ENCODE measurements around the gene PDE1C.
"Not testable (repeated sequence)": the region's sequence is repeated elsewhere in the genome, so short reads cannot be mapped to it uniquely, and the experiment has no call there.

PDE1C gene

DNA sequence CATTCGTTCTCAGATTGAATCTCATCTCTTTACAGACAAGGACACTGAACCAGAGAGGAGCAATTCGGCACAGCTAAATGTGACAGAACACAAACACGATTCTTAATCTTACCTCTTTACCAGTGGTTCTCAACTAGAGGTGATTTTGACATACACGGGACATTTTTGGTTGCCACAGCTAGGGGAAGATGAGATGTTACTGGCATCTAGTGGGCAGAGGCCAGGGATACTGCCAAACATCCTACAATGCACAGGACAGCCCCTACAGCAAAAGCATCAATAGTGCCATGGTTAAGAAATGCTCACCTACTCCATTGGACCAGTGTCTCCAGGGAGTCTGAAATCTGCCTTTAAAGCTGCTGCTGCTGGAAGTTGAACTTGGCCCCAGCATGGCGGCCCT, 27.3 kb downstream of the PDE1C start:
- DNase-seq = no peak

DNA sequence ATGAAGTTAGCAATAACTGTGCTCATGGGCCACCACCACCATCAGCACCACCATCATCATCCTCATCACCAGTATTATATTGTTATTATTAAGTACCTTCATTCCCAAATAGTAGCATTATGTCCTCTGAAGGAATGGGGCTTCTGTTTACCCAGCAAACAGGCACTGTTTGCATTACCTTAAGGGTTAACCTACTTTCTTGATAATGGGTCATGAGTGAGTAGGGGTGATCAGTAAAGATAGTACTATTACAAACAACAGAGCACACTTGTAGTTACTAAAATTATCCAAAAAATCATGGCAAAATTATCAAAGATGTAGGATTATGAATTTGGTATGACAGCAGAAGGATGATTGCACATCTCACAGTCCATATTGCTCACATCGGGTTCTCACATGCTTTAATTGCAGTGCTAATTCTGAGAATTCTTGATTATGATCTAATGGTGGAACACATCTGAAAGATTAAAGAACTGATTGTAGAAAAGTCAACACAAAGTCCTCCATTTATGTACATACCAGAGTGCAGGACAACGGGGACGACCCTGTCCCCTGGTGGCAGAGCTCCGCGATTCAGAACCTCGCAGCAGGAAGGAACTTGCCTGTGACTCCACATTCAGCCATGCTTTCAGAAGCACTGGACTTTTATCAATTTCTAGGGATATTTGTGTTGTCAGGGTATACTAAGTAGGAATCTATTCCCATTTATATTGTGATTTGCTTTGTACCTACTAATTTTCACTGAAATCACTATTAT, 31.0 kb downstream of the PDE1C start:
- no peak for DNase-seq

DNA sequence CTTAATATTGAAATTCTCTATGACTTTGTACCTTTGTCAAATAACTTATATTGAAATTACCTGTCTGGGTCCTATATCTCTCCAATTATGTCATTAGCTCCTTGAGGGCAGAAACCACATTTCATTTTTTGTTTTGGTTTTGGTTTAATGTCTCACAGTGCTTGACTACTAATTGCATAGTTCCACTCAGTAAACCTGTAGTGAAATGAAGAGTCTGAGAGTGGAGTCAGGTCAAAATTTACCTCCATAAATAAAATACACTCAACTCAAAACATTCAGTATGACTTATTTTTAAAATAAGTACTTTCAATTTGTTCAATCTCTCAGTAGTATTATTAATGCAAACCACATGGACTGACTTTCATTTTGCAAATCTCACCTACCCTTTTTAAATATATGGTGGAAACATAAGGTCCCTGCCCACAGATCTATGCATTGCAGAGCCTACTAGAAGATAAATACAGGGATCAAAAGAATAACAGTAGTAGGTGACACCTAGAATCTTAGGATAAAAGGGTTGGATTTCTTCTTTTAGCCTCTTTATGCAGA, 32.5 kb downstream of the PDE1C start:
- DNase-seq = no peak

DNA sequence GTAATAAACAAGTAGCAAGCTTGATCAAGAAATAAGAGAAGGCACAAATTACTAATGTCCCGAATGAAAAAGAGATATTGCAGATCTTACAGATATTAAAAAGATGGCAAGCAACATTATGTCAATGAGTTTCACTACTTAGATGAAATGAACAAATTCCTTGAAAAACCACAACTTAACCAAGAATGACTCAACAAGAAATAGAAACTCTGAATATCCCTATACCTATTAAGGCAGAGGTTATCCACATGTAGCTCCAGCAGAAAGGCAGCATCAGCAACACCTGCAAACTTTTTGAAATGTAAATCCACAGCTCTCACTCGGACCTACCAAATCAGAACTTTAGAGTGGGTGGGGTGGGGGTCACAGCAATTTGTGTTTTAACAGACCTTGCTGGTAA, 33.6 kb downstream of the PDE1C start:
- DNase-seq = no peak

DNA sequence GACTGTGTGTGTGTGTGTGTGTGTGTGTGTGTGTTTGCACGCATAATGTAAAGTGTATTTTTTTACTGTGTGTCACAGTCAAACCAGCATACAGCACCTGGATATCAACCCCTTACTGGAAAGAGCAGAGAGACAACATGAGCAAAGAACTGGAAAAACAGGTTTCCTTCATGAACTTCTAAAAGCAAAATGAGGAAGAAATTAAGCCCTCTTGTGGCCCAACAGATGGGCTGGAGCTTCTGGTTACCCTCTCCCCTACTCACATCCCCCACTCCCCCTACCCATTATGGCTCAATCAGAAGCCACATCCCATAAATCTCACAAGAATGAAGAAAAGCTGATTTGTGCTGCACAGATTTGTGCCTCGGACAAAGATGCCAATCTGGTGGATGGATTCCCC, 36.2 kb downstream of the PDE1C start:
- DNase-seq = no peak

DNA sequence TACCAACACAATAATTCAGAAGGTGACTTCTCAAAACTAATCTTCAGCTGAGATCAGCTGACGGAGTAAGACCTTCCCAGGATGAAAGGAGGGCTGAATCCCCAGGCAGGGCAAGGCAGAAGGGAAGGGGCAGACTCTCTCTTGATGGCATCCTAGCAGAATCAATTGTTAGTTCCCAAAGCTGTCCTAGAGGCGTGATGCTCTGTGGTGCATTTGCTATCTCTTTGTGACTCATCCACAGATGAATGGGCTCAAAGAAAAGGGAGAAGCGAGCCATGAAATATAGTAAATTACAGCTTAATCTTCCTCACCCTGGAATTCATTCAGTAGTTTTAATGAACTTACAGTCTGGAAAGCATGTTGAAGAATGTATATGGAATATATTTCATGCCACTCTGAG, 37.2 kb downstream of the PDE1C start:
- no peak for DNase-seq

DNA sequence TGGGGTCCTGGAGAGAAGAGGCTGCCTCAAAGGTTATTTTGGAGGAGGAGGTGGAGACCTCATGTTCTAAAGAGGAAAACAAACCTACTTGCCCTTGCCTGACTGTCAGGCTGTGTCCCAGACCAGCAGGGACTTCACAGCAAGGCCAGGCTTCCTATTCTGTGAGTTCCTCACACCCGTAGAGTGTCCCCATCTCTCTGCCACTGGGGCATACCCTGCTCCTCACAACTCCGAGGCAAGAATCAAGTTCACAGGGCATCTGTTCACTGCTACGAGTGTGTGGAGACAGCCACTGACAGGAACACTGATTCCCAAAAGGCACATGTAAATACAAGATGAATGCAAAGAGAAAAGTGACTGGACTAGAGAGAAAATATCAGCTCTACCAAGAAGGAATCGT, 38.0 kb downstream of the PDE1C start:
- no peak for DNase-seq

DNA sequence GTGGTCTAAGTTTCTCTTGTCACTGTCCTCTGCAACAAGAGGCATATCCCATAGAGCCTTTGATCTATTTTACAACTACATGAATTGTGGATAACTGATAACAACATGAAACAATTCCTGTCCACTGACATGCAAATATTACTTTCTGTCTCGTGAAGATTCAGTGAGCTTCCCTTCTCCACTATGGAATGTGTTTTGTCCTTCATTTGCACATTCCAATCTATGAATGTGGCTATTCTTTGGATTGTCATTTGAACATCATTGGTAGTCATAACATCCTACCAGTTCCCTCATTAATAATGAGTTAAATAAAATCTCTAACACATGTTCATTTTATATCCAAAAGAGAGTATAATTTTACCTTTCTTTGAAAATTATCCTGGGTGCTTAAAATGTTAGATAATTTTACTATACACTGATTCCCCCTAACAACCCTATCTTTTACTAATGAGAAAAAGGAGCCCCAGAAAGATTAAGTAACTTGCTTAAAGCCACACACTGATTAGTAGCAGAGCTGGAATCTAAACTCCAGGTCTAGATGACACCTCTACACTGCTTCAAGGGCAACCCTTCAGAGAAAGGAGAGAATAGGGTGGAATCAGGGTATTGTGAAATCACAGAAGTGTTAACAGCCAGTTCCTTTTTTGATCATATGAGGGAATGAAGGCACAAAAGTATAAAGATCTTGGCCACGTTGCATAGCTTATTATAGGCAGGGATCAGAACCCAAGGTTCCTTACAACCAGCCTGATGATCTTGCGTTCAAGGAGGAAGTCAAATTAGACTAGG, 39.1 kb downstream of the PDE1C start:
- DNase-seq = no peak

DNA sequence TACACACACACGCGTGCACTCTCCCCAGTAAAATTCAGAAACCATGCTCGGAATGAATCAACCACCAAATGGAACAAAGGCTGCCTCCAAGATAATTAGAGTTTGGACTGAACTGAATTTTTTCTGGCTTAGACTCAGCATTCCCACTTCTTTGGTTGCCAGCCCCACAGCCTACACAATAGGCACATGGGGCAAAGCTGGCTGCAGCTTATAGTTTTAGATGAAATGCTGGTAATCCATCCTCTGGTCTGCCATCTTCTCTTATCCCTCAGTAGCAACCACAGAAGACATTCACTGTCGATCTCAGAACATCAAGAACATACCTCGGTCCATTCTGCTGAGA, 44.2 kb downstream of the PDE1C start:
- no peak for DNase-seq

DNA sequence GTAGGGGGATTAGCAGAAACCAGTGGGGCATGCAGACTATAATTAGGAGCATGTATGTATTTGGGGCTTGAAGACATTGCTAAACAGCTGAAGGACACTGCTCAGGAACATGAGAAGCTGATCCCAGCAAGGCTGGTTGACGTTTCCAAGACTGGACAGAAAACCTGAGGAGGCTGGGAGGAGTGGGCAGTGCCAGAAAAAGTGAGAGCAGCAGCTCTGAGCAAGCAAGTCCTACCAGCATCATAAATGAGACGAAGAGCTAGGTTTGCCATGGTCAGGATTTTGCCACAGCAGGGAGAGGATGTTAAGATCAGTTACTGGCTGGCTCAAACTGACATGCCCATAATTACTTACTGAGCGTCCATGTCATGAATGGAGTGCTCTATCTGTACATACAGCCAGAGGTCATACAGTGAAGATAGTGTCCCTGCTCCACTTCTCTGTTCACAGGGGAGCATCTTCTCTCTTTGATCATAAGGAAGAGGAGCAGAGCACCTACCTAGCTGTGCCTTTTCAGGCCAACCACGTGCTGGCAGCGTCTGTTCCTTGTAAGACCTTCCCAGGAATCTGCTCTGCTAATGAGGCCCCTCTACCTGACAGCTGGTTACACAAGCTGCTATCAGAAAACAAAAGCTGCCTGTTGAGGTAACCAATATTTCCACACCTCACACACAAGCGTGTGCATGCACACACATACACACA, 44.7 kb downstream of the PDE1C start:
- no peak for DNase-seq

DNA sequence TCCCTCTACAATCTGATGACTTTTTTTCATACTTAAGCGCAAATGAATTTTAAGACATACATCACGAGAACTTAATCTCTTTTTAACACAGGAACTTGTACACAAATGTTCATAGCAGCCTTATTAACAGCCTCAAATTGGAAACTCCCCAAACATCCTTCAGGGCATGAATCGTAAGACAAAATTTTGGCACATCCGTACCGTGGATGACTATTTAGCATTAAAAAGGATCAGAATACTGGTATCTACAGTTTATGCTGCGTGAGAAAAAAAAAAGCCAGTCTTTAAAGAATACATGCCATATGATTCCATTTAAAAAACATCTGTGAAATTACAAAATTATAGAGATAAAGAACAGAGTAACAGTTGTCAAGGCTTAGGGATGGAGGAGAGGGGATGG, 46.8 kb downstream of the PDE1C start:
- no peak for DNase-seq

DNA sequence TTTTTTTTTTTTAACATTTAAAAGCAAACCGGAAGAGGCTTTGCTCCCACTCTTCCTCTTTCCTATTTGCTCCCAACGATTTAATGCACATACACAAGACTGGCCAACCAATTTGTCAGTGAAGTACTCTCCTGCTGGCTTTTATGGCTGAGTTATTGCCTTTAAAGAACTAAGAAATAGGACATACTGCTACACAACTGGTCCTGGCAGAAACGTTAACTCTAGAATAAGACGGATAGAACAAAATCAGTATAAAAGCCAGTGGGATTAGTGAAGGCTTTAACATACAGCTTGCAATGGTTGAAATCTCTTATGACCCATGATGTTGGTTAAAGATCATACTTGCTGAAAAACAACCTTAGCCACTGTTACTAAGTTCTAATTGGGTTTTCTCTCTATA, 47.2 kb downstream of the PDE1C start:
- no peak for DNase-seq

DNA sequence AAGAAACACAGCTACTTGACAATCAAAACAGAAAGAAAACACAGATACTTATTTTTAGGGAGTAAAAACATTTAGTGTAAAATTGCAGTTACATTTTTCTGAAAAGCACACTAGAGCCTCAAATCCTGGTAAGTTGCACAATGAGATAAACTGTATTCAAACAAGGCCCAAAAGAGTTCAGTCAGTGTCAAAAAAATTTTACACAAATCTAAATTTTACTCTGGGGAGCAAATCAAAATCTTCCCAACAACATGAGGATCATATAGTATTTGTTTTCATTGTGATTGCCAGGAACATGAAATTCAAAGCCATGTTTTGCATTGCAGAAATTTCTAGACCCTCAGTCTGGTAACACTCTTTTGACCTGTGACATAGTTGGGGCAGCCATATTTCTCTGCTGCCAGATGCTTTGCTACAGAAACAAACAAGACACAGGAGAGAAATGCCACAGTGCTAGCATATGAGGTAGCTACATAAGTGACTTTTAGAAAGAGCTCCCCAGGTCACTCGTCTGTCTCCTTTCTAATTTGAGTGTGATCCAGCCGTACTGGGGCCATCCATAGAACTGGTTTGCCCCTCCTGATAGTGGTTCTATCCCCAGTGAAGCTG, 49.6 kb downstream of the PDE1C start:
- no peak for DNase-seq

DNA sequence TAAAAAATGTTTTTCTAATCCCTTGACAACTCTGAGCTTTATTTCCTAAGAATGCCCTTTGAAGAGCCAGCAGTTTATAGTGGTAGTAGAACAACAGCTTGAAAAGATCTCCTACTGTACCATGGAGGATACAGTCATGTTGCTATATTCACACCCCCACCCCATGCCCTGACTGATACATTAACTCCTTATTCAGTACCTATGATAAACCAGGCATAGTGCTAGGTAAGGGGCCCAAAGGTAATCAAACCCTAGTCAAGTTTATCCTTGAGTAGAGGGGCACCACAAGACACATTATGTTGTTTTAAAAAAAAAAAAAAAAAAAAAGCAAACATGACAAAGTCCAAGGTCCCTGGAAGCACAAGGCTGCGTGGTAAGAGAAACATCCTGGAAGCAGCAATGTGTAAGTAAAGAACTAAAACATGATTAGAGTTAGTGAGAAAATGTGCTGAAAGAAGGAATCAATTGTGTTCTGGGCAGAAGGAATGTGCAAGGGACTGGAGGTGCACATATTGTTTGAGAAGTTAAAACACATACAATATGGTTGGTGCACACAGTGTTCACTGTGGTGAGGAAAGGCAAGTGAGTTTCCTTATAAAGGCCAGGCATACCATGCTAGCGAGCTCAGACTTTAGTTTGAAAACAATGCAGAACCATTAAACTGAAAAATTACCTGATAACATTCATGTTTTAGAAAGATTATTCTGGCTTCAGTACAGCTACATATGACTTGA, 51.2 kb downstream of the PDE1C start:
- DNase-seq = no peak

DNA sequence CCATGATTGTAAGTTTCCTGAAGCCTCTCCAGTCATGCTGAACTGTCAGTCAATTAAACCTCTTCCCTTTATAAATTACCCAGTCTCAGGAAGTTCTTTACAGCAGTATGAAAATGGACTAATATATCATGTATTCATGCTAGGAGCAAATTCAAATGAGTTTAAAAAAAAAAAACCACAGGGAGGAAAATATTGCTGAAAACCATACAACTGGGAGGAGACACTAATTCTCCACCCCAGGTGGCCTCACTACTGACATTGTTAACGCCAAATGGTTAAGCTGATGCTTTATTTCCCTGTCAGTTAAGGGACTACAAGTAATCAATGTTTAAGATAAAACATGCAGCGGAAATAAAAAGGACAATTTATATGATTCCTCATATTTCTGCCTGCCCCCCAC, 55.1 kb downstream of the PDE1C start:
- no peak for DNase-seq

DNA sequence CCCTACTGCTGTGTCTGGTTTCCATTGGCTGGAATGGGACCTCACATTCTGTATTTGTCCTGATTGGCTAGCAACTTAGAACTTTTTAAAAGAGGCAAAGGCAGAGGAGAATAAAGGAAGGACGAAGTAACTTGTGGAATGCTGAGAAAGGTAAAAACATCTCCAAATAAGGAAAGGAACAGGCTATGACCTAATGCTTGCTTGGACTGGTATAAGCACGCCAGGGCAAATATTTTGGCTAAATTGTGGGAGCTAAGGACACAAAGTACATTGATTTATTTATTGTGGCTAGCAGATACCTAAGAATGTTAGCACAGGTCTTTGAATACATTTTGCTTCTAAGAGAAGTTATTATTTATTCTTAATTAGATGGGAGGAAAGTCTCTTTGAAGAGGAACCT, 56.7 kb downstream of the PDE1C start:
- not testable (repeated sequence) for DNase-seq

DNA sequence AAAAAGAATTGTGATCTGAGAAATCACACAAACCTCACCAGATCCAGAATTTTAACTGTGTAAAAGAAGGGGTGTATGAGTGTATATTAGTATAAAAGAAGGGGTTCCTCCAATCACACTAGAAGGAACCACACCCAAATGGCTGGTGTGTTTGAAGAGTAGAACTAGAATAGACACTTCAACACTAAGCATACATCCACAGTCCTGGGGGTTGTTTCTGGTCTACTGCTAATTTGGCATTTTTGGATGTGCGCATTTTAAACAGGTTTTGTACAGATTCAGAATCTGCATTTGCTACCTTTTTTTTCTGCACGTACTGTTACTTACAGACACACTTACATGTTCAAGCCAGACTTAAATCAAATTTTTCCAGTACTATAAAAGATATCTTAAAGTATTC, 64.6 kb downstream of the PDE1C start:
- DNase-seq = no peak

DNA sequence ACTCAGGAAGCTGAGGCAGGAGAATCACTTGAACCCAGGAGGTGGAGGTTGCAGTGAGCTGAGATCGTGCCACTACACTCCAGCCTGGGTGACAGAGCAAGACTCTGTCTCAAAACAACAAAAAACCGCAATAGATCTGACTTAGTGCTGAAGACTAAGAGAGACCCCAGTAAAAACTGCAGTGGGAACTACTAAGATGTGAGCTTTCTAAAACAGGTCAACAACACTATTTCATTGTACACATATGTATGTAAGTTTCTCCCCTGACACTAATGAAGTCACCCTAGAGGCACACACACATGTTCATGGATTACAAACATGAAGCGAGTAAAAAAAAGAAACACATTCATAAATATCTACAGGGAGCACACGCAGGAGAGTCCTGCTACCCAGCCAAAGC, 68.3 kb downstream of the PDE1C start:
- no peak for DNase-seq

DNA sequence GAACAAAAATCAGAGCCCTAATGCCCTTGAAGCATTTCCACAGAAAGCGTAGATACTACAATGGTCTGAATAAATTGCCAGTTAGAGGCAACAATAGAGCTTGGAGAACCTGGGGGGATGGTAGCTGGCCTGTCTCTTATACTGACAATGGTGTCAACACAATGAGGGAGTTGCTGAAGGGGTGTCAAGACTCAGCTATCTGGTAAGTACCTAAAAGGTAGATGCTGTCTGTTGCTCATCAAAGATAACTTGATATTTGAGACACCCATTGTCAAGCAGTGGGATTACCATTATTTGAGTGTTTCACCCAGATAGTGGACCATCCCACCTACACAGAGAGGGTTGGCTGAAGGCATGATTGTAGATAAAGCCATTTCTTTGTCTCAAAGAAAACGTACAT, 72.8 kb downstream of the PDE1C start:
- no peak for DNase-seq

DNA sequence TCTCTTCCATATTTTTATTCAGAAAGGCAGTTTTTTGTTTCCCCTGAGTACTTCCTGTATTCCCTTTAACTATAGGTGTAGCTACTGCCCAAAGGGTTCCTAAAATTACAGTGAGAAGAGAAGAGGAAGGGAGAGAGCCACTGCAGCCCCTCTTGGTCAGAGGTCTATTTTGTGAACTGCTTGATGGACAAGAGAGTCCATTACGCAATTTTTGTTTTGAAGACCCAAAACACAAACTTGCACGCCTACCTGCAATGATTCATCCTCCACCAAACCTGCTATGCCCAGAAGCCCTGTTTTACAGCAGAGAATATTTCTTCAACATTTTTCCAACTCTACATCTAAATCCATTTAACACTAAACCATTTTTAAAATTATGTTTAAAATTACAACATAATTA, 75.1 kb downstream of the PDE1C start:
- no peak for DNase-seq

DNA sequence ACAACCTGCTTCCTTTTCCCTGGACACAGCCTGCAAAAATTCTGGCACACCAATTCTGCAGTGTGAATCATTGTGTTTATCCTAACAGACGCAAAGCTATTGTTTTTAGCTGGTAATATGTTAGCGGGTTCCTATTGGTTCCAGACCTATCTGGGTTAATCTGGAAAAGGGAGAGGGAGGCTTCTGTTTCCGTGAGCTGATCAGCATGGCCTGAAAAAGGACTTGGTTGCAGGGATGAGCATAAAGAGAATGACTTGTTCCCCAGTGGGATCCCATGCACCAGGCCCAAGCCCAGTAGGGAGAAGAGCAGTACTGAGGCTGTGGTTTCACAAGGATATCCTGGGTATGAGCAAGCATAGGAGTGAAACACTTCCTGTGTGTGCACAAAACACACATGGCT, 78.4 kb downstream of the PDE1C start:
- DNase-seq = no peak

DNA sequence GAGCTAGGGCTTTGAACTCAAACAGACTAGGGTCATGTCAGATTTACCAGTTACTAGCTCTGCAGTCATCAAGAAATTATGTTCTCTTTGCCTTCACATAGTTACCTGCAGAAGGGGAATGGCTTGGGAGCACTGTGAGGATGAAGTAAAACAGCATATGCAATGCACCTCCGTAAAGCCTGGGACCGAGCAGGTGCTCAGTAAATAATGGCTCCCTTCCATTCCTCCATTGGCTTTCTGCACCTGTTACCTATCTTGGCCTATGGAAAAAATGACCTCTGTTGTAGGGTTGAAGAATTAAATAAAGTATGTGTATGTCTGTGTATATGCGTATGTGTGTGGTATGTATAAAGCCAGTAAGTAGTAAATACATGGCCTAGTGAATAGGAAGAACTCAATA, 78.8 kb downstream of the PDE1C start:
- no peak for DNase-seq

Data from activated T-cell treated with anti-CD3 and anti-CD28 coated beads for 4 hours (primary cell).